ENCODE data around the gene ABCB1. TPM values are rescaled to one million over a fixed set of nuclear protein-coding genes. Genes with fewer than 3 reads are reported as not detected.

Gene ABCB1
- total RNA-seq, 1 donor, result 0.86 TPM

DNA sequence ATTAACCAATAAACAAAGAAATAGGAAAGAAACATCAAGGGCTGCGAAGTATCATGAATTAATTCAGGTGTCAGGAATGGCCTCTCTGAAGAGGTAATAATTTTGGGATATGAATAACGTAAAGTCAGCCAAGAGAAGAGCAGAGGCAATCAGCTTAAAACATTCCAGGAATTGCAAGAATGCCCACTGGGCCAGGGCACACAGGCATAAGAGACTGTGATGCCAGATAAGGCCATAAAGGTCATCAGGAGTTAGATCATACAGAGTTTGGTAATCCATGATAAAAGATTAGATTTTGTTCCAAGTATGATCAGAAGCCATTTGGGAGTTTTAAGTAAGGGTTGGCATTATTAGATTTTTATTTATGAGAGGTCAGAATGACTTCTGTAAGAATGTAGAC lies 72.0 kb downstream of the ABCB1 start:
- TF ChIP-seq, protein P1, sequence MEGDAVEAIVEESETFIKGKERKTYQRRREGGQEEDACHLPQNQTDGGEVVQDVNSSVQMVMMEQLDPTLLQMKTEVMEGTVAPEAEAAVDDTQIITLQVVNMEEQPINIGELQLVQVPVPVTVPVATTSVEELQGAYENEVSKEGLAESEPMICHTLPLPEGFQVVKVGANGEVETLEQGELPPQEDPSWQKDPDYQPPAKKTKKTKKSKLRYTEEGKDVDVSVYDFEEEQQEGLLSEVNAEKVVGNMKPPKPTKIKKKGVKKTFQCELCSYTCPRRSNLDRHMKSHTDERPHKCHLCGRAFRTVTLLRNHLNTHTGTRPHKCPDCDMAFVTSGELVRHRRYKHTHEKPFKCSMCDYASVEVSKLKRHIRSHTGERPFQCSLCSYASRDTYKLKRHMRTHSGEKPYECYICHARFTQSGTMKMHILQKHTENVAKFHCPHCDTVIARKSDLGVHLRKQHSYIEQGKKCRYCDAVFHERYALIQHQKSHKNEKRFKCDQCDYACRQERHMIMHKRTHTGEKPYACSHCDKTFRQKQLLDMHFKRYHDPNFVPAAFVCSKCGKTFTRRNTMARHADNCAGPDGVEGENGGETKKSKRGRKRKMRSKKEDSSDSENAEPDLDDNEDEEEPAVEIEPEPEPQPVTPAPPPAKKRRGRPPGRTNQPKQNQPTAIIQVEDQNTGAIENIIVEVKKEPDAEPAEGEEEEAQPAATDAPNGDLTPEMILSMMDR (IDR thresholded peaks at IDR 0.05; ENCODE audit: insufficient read depth, low read depth, low read length), result no peak
- no peak for DNase-seq (ENCODE audit: low read depth)
- no peak overlapping the region for H3K4me3 ChIP-seq (ENCODE audit: low read depth, low read length)

DNA sequence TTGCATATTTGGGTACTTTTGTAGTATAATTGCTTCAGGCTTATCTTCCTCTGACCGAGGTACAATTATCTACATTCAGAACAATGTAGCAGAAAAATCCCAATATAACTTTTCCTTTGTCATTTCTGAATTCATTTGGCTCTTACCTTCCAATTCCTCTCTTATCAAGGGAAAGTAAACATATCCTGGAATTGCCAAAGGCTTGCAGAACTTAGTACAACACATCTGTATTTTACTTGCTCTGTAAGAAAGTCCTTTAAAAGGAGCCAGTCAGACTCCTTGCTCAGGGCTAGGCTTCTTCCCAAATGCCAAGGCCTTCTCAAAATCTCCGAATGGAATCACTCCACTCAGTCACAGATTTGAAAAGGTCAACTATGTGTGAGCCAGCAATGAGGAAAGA lies 81.9 kb downstream of the ABCB1 start:
- TF ChIP-seq, protein P1 (IDR thresholded peaks at IDR 0.05; ENCODE audit: insufficient read depth, low read depth, low read length), result no peak
- DNase-seq (ENCODE audit: low read depth), result no peak
- no peak overlapping the region for H3K4me3 ChIP-seq (ENCODE audit: low read depth, low read length)

DNA sequence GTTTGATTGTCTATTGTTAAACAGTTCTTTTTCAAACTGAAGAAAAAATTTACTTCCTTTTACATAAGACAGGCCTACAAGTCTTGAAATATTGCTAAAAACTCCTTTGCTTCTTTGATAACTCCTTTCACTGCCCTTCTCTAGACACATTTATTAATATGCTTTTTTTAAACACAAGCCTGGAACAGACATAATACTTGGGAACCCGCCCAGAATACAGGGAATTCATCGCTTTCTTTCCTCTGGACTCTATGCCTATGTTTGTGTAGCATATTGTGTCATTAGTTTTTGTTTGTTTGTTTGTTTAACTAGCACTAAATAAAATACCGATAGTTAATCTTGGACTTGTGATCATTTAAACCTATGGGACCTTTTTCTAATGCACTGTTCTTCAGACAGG lies 82.8 kb downstream of the ABCB1 start:
- no peak for DNase-seq (ENCODE audit: low read depth)
- TF ChIP-seq, protein P1 (IDR thresholded peaks at IDR 0.05; ENCODE audit: insufficient read depth, low read depth, low read length), result no peak
- H3K4me3 ChIP-seq (ENCODE audit: low read depth, low read length), result no peak overlapping the region

DNA sequence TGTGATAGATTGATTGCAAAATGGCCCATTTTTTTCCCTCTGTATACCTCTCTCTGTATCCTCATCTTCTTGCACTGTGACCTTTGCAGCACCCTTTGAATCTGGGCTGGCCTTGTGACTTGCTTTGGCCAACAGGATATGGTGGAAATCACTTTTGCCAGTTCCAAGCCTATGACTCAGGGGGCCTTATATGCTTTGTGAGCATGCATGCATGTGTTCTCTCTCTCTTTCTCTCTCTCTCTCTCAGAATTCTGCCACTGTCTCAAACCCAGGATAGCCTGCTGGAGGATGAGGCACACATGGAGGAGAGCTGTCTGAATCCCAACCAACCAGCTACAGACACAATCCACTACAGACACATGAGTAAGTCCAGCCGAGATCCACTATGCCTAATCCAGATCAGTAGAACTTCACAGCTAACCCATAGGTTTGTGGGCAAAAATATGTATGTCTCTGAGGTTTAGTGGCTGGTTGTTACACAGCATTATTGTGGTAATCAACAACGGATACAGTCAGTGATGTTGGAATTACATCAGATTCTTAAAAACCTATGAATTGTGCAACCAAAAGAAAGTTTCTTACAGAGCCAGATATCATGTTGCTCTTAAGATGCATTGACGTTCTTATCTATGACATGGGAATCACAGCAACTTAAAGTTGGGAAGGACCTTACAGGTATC lies 83.4 kb downstream of the ABCB1 start:
- no peak for DNase-seq (ENCODE audit: low read depth)

DNA sequence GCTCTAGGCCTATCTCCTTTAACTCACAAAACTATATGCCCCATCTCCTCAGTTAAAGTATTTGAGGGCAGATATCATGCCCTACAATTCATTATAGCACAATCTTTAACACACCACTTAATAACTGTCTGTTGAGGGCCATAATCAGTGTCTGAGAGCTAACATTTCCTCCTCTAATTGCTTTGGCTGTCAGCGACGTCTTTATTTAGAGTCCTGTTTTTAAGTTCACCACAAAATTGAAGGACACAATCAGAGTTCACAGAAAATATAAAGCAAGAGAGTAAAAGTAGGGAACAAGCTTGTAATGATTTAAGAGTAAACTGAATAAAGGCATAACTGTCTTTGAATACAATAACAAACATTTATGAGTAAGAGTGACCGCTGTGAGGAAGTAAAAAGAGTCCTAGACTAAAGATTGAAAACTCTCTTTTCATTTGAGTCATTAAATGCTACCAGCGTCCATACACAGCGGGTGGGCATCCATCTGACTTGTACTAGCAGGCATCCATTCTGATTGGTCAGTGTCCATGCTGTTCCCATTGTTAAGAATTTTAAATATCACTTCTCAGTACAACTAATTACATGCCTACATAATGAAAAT lies 86.8 kb downstream of the ABCB1 start:
- TF ChIP-seq, protein P1 (IDR thresholded peaks at IDR 0.05; ENCODE audit: insufficient read depth, low read depth, low read length), result no peak
- no peak overlapping the region for H3K4me3 ChIP-seq (ENCODE audit: low read depth, low read length)
- DNase-seq (ENCODE audit: low read depth), result no peak

More for the DNA sequence above, 83.4 kb downstream of the ABCB1 start:
- H3K4me3 ChIP-seq (ENCODE audit: low read depth, low read length), result no peak overlapping the region
- TF ChIP-seq, protein P1 (IDR thresholded peaks at IDR 0.05; ENCODE audit: insufficient read depth, low read depth, low read length), result no peak

DNA sequence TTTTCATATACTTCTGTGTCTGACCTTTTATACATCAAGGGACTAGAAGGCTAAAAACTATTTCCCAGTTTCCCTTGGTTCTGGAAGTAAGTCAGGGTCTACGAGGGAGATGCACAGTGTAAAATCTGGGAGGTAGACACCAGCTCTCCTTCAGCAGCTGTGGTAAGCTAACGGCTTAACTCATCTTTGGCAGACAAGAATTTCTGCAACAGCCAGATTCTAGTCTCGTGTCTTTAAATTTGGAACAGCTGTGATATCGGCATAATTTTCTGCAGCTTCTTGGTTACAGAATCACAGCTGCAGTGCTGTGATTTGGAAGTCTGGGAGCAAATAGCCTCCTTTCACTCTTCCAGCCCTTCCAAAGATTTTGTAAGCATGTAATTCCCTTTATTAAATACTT lies 87.8 kb downstream of the ABCB1 start:
- no peak for DNase-seq (ENCODE audit: low read depth)

More for the DNA sequence above, 87.8 kb downstream of the ABCB1 start:
- TF ChIP-seq, protein P1 (IDR thresholded peaks at IDR 0.05; ENCODE audit: insufficient read depth, low read depth, low read length), result no peak
- H3K4me3 ChIP-seq (ENCODE audit: low read depth, low read length), result no peak overlapping the region
